Measurements from ENCODE around the gene LDB1. TPM values are rescaled to one million over a fixed set of nuclear protein-coding genes. Genes with fewer than 3 reads are reported as not detected.

Gene LDB1
- total and polyA plus RNA-seq, 2 donors (not counting 3 experiments of a cell fraction or from before 2014, with no cell fraction given): 65.7 to 137 TPM

GRCh38 chr10:102086196-102086595, 34.0 kb downstream of the LDB1 start:
- dilution Hi-C loops (cut with MboI; ENCODE audit: extremely low pct_ligation_motif_present, low sequenced_read_pairs): no loop called here
- H3K27ac ChIP-seq (ENCODE audit: insufficient read depth, low read depth, low read length): no peak overlapping the region

More at GRCh38 chr10:102086196-102086595, 34.0 kb downstream of the LDB1 start:
- no peak overlapping the region for H3K4me2 ChIP-seq (ENCODE audit: insufficient read depth, low read length)
- POLR2A ChIA-PET: no interaction called here
- BruUV-seq (replicated peaks): no TSS peak
- no peaks in the 10 kb centered on the region for H4K20me1 ChIP-seq (replicated peaks; ENCODE audit: control insufficient read depth, extremely low read depth, insufficient read depth, low read length)
- intact Hi-C loops (cut with micrococcal nuclease): no loop called here
- H3K9me1 ChIP-seq (replicated peaks; ENCODE audit: control insufficient read depth, extremely low read depth, insufficient read depth, low read length): no peaks in the 10 kb centered on the region
- H3K4me1 ChIP-seq (ENCODE audit: control insufficient read depth, extremely low read depth, insufficient read depth, low read length): peaks cover 3% of the 10 kb centered on the region
- H2AFZ ChIP-seq (ENCODE audit: low read depth, low read length): no peak overlapping the region
- H3K79me2 ChIP-seq (ENCODE audit: control insufficient read depth, insufficient read depth, low read length): no peaks in the 10 kb centered on the region
- no peak overlapping the region for H3K9ac ChIP-seq (replicated peaks; ENCODE audit: extremely low read depth, insufficient read depth, low read length)
- H3K36me3 ChIP-seq (ENCODE audit: control insufficient read depth in 2 of 2, extremely low read depth in 1 of 2, insufficient read depth in 2 of 2, low read length in 2 of 2): no peaks in the 10 kb centered on the region
- no peaks in the 10 kb centered on the region for H3K27me3 ChIP-seq (ENCODE audit: control insufficient read depth in 2 of 2, insufficient read depth in 2 of 2, low read length in 2 of 2)
- no peak overlapping the region for H3K4me3 ChIP-seq (replicated peaks in 1 of 3; ENCODE audit: insufficient read depth in 1 of 3, low read depth in 1 of 3, low read length in 3 of 3)
- no peaks in the 10 kb centered on the region for H3K9me3 ChIP-seq (replicated peaks; ENCODE audit: control insufficient read depth, insufficient read depth, low read length)
- FAIRE-seq (no peak), DNase-seq (ENCODE audit: low read depth, low spot score) (no peak)
- CTCF ChIA-PET: interaction anchor here (0.7 to 1.0 kb wide), 2 partner anchors 13 to 14 kb away, joined by 3 read pairs; no protein-coding TSS in a partner anchor
- TF ChIP-seq POLR2A (IDR thresholded peaks at IDR 0.05; ENCODE audit: low read depth, low read length): no peak
- no peak for TF ChIP-seq CTCF (IDR thresholded peaks at IDR 0.05; ENCODE audit: extremely low read depth in 1 of 2, insufficient read depth in 1 of 2, low read depth in 1 of 2, low read length in 2 of 2)
- no peak for TF ChIP-seq MYC (IDR thresholded peaks at IDR 0.05; ENCODE audit: low read depth, low read length)
- no peak for TF ChIP-seq GATA2 (IDR thresholded peaks at IDR 0.05; ENCODE audit: insufficient read depth, insufficient read length, low read depth, low read length)
- no peak for TF ChIP-seq JUN (IDR thresholded peaks at IDR 0.05; ENCODE audit: borderline replicate concordance, insufficient read depth, insufficient read length, low read depth)

All from endothelial cell of umbilical vein (primary cell).